IMR-90 (cell line): ENCODE data around the gene EML3. TPM values are rescaled to one million over a fixed set of nuclear protein-coding genes. Genes with fewer than 3 reads are reported as not detected.

Experiments
- ATAC-seq: fragments of 200-7000 bp; cut with Tn5 transposase; 2 replicates; pipeline ENCODE4 v1.9.1; 2020; ENCODE audit warnings: low read depth, mild to moderate bottlenecking, moderate library complexity
- BruUV-seq: library from RNA; stranded (reverse); fragments of 400-500 nt; replicated peaks from 2 replicates; lab custom pipeline; 2021; lab: Mats Ljungman, UMichigan
- CTCF ChIA-PET: fragments of 300-600 bp; formaldehyde crosslinking; extraction: SDS; loops from one replicate; lab custom pipeline; 2021; ENCODE audit warnings: antibody characterized with exemption; lab: Yijun Ruan, JAX
- POLR2A ChIA-PET: fragments of 300-600 bp; sonication (Branson Sonifier 250); formaldehyde crosslinking; loops from one replicate; lab custom pipeline; 2022; ENCODE audit warnings: antibody characterized with exemption; ENCODE audit not compliant: unreplicated experiment; lab: Charles Lee
- DNase-seq: peaks from one replicate; pipeline ENCODE4 v3.0.0; 2013
- H2AFZ ChIP-seq: replicated peaks from 2 replicates; pipeline ENCODE3; 2013; ENCODE audit warnings: low read length, mild to moderate bottlenecking; ENCODE audit not compliant: poor library complexity
- H2AK5ac ChIP-seq: 2 replicates; pipeline ENCODE4 v1.6.1; 2013; ENCODE audit warnings: low read depth, low read length, inconsistent platforms
- H2AK9ac ChIP-seq: replicated peaks from 2 replicates; pipeline ENCODE3; 2013; ENCODE audit warnings: mild to moderate bottlenecking, low read depth, low read length, moderate library complexity; ENCODE audit not compliant: poor library complexity
- H2BK120ac ChIP-seq: 2 replicates; pipeline ENCODE4 v1.6.1; 2013; ENCODE audit warnings: low read depth, low read length, inconsistent platforms
- H2BK15ac ChIP-seq: 3 replicates; pipeline ENCODE4 v1.6.1; 2013; ENCODE audit warnings: low read depth, low read length, inconsistent platforms
- H2BK20ac ChIP-seq: 2 replicates; pipeline ENCODE4 v1.6.1; 2013; ENCODE audit warnings: low read depth, mild to moderate bottlenecking, inconsistent platforms, low read length, moderate library complexity
- H2BK5ac ChIP-seq: 2 replicates; pipeline ENCODE4 v1.6.1; 2013; ENCODE audit warnings: mild to moderate bottlenecking, low read depth, low read length, inconsistent platforms; ENCODE audit not compliant: poor library complexity, severe bottlenecking
- H3K14ac ChIP-seq: replicated peaks from 2 replicates; pipeline ENCODE4 v1.6.1; 2013; ENCODE audit warnings: low read depth, low read length, inconsistent platforms
- H3K18ac ChIP-seq: 2 replicates; pipeline ENCODE4 v1.6.1; 2013; ENCODE audit warnings: low read depth, low read length, control low read depth
- H3K23ac ChIP-seq: 2 replicates; pipeline ENCODE4 v1.6.1; 2013; ENCODE audit warnings: low read depth, low read length, inconsistent platforms
- H3K27ac ChIP-seq: 2 replicates; pipeline ENCODE4 v1.5.1; 2013; ENCODE audit warnings: mild to moderate bottlenecking, control low read depth, low read length; ENCODE audit not compliant: insufficient read depth
- H3K27me3 ChIP-seq: 2 replicates; pipeline ENCODE4 v1.6.1; 2013; ENCODE audit warnings: low read length; ENCODE audit not compliant: control insufficient read depth, insufficient read depth
- H3K36me3 ChIP-seq: 2 replicates; pipeline ENCODE4 v1.6.1; 2013; ENCODE audit warnings: low read length, mixed read lengths; ENCODE audit not compliant: control insufficient read depth, insufficient read depth
- H3K4ac ChIP-seq: 2 replicates; pipeline ENCODE4 v1.6.1; 2013; ENCODE audit warnings: low read depth, low read length, inconsistent platforms
- H3K4me1 ChIP-seq: 2 replicates; pipeline ENCODE4 v1.6.1; 2013; ENCODE audit warnings: low read length, mixed read lengths; ENCODE audit not compliant: control insufficient read depth, insufficient read depth
- H3K4me2 ChIP-seq: 2 replicates; pipeline ENCODE4 v1.6.1; 2013; ENCODE audit warnings: low read depth, mild to moderate bottlenecking, control low read depth, low read length, moderate library complexity
- H3K4me3 ChIP-seq: 2 replicates; pipeline ENCODE4 v1.5.1; 2013; ENCODE audit warnings: low read depth, mild to moderate bottlenecking, control low read depth, low read length, moderate library complexity; ENCODE audit not compliant: insufficient read depth
- H3K56ac ChIP-seq: 2 replicates; pipeline ENCODE4 v1.6.1; 2013; ENCODE audit warnings: low read length, inconsistent platforms; ENCODE audit not compliant: insufficient read depth; ENCODE audit errors: extremely low read depth
- H3K79me1 ChIP-seq, 2 experiments: 2 replicates each; pipeline ENCODE4 v1.6.1; 2013; ENCODE audit warnings: low read length in 2 of 2, inconsistent platforms in 1 of 2, low read depth in 1 of 2
- H3K9ac ChIP-seq: 2 replicates; pipeline ENCODE4 v1.6.1; 2013; ENCODE audit warnings: low read depth, low read length, control low read depth
- H3K9me1 ChIP-seq: 2 replicates; pipeline ENCODE4 v1.6.1; 2013; ENCODE audit warnings: low read length, inconsistent platforms; ENCODE audit not compliant: insufficient read depth
- H3K9me3 ChIP-seq: 2 replicates; pipeline ENCODE4 v1.6.1; 2013; ENCODE audit warnings: low read length; ENCODE audit not compliant: control insufficient read depth, insufficient read depth
- H4K20me1 ChIP-seq: 2 replicates; pipeline ENCODE4 v1.6.1; 2013; ENCODE audit warnings: low read length, inconsistent platforms; ENCODE audit not compliant: insufficient read depth
- H4K5ac ChIP-seq: 2 replicates; pipeline ENCODE4 v1.6.1; 2013; ENCODE audit warnings: mild to moderate bottlenecking, low read depth, low read length, control low read depth
- H4K8ac ChIP-seq, 2 experiments: 2 replicates each; pipeline ENCODE4 v1.6.1; 2013; ENCODE audit warnings: low read depth in 2 of 2, low read length in 2 of 2, control low read depth in 1 of 2, inconsistent platforms in 1 of 2
- H4K91ac ChIP-seq: 2 replicates; pipeline ENCODE4 v1.6.1; 2013; ENCODE audit warnings: low read depth, low read length, inconsistent platforms; ENCODE audit not compliant: insufficient read depth
- MAZ ChIP-seq: IDR thresholded peaks from 2 replicates; pipeline ENCODE4 v1.6.1; 2012; ENCODE audit warnings: low read depth, mild to moderate bottlenecking, low read length, improper control_type of control experiment, moderate library complexity, borderline replicate concordance
- WGBS, 2 experiments: methylation state at CpG; one replicate each; pipeline versions ENCODE4 v1.1.5 to v1.1.7; 2013; ENCODE audit warnings: missing lambda C conversion rate in 2 of 2; ENCODE audit not compliant: insufficient read length in 1 of 2; ENCODE audit errors: extremely low coverage in 2 of 2; 5-methylcytosine and 5-hydroxymethylcytosine counted together
- dilution Hi-C: fragments of 300-500 bp; cut with HindIII; formaldehyde crosslinking; loops from one replicate; pipeline ENCODE4 v1.14.3; 2018; ENCODE audit warnings: low sequenced_read_pairs; ENCODE audit not compliant: unreplicated experiment
- in situ Hi-C: fragments of 300-500 bp; cut with MboI; formaldehyde crosslinking; loops from 3 replicates; pipeline ENCODE4 v1.14.3; 2019; ENCODE audit warnings: low sequenced_read_pairs, inconsistent platforms, mixed read lengths
- intact Hi-C: fragments of 100-400 bp; cut with micrococcal nuclease; formaldehyde crosslinking; loops from 2 replicates; pipeline ENCODE4 v1.10.0; 2022
- polyA plus RNA-seq, 3 experiments: library from polyadenylated mRNA; depleted of rRNA; stranded (reverse); fragments of >200 nt; gene quantifications; 2 replicates each; pipeline ENCODE4 v1.2.3, GENCODE V29; 2012; ENCODE audit warnings: low replicate concordance in 1 of 3
- total RNA-seq: library from RNA; depleted of rRNA; stranded (reverse); fragments of >200 nt; gene quantifications from 2 replicates; pipeline ENCODE4 v1.2.3, GENCODE V29; 2012

Gene EML3
- total and polyA plus RNA-seq, 2 of the 4 experiments (the other 2 are of a cell fraction) = 5.0 to 24.7 TPM

DNA sequence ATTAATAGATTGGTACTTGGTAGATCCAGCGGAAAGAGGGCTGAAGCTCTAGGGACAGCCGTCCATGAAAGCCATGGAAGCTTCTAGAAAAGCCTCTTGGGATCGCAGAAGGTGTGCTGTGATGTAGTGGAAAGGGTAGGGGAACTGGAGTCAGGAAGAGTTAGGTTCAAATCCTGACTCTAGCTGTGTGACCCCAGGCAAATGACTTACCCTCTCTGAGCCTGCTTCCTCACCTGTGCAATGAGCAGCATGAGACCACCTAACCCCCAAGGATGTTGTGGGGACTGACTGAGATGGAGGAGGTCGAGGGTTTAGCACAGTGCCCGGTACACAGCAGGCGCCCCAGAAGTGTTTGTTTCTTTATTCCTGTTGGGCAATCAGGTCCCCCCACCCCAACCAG lies 2.2 kb downstream of the EML3 start:
- no peak for DNase-seq

More for the DNA sequence above, 2.2 kb downstream of the EML3 start:
- Histone ChIP-seq H3K4ac (no peak overlapping the region), H3K4me2 (no peak overlapping the region), H2BK15ac (no peak overlapping the region), H3K36me3 (peaks cover 29% of the 10 kb centered on the region), H4K5ac (no peak overlapping the region), H3K4me3 (no peak overlapping the region), H4K8ac (no peak overlapping the region; a peak in 1 of 4 replicates), H3K27me3 (no peaks in the 10 kb centered on the region), H2AK9ac (no peak overlapping the region), H2BK120ac (no peak overlapping the region), H3K79me1 (peaks cover 14 to 21% of the 10 kb centered on the region in 2 experiments; a peak in 3 of 4 replicates), H2BK5ac (no peak overlapping the region), H3K14ac (no peak overlapping the region), H3K56ac (no peak overlapping the region), H3K9me1 (no peaks in the 10 kb centered on the region), H3K23ac (0 out of 2 replicates have a peak overlapping the region, but pooled peaks have one; percentile 11), H4K20me1 (peaks cover 11% of the 10 kb centered on the region), H3K9ac (no peak overlapping the region), H2AK5ac (no peak overlapping the region), H3K18ac (no peak overlapping the region), H3K4me1 (peaks cover 10% of the 10 kb centered on the region), H2AFZ (no peak overlapping the region), H3K27ac (no peak overlapping the region), H3K9me3 (no peaks in the 10 kb centered on the region), H4K91ac (no peak overlapping the region), H2BK20ac (no peak overlapping the region)
- intact Hi-C loops (loop anchor here (5.0 kb wide), 1 partner anchor 252 kb away; no protein-coding TSS in a partner anchor), in situ Hi-C loops (no loop called here), dilution Hi-C loops (no loop called here)
- ATAC-seq = no peak
- no TSS peak for BruUV-seq
- ChIA-PET CTCF (no interaction called here), POLR2A (no interaction called here)
- 88% methylated on average over 2 of the region's 6 CpGs; no CpG with 5 or more reads in 1 of the 2 experiments for WGBS, 2 experiments
- TF ChIP-seq MAZ = no peak
